Activated CD4-positive, alpha-beta T cell treated with anti-CD3 and anti-CD28 coated beads, Interleukin-10, Interleukin-2, amounts not matched to agents 100 ng/mL and 50 ng/mL, durations not matched to agents 16 hours and 8 hours (primary cell): ENCODE results near the gene GAB2.

Experiments
- DNase-seq: peaks from one replicate; pipeline ENCODE4 v3.0.0-alpha.2; 2020

The GAB2 gene

DNA sequence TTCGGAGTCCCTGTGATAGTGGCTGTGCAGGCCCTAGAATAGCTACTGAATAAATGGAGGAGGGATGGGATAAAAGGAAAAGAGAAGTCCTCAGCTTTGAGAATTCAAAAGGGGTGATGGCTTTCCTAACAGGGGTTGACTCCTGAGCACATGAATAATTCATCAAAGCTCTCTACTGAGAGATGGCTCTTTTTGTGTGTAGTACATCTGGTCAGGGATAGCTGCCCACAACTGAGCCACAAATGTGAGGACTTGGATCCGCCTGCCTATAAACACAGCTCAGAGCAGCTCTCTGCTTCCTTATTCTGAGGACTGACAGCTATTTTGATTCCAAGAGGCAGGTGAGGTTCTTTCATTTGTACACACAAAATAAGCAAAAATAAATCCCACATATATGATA, 146.6 kb downstream of the GAB2 start:
- no peak for DNase-seq

DNA sequence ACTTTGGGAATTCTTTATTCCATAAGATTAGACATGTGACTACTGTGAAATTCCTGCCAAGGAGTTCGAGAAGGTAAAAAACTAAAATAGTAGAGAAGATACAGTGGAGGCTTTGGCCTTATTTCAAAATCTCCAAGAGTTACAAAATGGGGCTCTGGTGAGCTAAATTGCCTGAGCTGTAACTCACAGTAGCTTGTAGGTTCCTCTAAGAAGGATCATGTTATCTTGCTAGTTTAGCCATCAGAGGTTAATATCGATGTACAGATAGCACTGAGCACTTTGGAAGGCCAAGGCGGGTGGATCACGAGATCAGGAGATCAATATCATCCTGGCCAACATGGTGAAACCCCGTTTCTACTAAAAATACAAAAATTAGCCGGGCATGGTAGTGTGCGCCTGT, 147.8 kb downstream of the GAB2 start:
- no peak for DNase-seq

DNA sequence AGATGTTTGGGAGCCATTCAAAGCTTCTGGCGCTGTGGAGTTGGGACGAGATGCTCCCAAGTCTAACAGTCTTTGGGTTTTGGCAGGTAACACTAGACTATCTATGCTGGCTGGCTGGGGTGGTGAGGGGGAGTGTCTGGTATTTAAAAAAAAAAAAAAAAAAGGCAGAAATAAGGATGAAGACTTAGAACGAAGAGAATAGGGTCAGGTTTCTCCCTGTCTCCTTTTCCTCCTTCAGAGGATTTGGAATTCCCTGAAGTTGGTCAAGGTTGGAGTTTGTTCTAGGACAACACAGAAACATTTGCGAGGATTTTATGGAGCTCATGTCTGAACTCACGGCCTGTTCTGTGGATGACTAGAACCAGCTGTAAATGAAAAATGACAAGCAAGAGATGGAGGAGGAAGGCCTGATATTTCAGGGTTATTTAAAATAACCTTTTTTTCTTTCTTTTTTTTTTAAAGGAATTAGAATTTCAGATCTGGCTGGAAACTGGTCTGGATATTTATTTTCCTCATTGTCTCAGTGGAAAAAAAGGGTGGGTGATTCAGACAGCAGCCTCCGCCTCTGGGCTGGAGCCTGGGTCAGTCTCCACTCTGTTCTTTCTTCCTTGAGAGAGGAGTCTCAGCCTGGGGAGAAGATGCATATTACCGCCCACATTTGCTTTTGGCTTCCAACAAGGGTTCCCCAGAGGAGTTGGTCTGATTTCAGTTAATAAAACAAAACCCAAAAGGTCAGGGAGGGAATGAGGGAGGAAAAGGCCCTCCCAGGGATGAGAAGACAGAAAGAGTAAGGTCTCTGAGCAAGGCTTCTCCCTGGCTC, 148.8 kb downstream of the GAB2 start:
- no peak for DNase-seq

DNA sequence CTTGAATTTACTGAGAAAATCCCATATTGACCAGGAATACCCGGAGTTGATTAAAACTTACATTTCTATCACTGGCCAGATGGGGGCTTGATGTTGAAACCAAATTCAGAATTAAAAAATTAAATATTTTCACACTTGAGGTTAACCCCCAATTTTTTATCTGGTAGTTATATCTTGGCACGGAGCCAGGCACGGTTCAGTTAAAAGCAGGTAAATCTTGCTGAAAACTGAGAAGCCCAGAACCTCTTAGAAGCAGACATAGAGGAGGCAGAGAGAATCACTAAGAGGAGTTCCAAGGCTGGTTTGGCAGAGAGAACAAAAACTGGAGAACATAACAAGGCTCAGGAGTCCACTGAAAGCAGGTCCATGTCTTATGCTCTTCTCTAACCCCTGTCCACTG, 151.2 kb downstream of the GAB2 start:
- DNase-seq: no peak

DNA sequence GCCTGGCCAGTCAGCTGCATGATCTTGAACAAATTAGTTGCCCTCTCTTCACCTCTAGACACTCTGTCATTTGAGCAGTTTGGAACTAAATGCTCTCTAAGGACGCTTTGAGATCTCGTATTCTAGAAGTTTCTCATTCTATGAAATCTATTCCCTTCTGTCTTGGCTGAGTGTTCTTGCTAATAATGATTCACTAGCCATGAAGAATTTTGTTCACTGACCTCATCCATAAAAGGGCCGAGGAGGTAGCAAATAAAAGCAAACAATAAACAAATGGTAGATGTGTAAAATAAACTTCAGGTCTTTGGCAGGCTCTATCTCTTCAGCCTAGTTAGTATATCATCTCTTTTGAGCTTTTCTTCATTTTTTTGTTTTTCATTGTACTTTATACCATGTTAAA, 152.3 kb downstream of the GAB2 start:
- no peak for DNase-seq

DNA sequence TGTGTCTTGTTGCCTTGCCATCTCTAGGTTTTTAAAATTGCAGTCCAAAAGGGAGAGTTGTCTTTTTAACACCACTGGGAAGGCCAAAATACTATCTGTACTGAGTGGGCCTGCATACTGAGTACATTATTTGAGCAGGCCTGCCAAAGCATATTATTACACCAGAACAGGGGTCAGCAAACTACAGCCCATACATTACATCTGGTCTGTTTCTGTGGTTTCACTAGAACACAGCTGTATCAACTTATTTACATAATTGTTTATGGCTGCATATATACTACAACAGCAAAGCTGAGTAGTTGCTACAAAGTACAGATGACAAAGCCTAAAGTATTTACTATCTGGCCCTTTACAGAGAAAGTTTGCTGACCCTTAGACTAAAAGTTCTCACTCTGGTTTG, 154.9 kb downstream of the GAB2 start:
- no peak for DNase-seq

DNA sequence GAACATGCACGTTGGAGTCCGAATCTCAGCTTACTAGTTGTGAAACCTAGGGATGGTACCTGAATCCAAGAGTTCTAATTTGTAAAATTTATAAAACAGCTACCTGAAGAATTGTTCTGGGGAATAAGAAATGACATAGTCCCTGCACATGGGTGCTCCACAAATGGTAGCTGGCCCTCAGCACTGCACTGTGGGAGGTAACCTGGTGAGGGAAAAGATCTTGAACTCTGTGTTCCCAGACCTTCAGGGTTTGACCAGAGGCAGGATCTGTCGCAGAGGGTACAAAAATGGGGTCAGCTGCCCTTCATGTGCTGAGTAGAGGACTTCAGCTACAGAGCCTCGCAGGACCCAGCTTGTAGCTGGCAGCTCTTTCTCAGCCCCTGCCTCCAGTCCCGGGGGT, 155.4 kb downstream of the GAB2 start:
- no peak for DNase-seq

DNA sequence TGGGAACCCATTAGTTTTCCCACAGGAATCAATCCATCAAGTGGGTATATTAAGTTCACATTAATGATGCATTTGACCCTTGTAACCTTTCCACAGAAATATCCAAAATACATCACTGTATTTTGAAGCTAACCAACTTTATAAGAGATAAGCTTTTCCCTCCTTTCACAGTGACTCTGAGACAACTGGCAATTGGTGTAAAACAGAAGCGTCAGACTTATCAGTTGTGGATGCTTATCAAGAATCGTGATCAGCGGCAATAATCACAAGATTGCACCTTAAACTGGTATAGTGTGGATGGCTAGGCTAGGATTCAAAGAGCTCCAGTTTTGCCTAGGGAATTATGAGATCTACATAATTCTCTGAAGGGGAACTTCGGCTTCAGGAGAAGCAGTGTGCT, 155.8 kb downstream of the GAB2 start:
- no peak for DNase-seq

DNA sequence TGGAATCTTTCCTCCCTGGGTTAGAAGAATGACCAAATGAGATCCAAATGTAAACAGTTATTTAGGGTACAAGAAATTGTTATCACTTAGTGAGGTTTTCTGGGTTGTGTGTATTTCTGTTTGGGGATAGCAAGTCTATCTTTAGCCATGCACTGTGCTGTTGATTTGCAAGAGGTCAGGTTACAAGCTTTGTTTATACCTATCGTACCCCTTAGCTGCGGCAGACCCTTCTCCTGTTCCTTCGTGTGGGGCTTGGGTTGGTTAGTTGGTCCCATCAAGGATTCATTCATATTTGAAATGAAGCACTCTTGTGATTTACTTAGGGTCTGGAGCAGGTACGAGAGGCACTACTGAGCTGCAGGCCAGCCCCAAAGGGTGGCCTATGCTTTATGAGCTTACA, 156.3 kb downstream of the GAB2 start:
- no peak for DNase-seq

DNA sequence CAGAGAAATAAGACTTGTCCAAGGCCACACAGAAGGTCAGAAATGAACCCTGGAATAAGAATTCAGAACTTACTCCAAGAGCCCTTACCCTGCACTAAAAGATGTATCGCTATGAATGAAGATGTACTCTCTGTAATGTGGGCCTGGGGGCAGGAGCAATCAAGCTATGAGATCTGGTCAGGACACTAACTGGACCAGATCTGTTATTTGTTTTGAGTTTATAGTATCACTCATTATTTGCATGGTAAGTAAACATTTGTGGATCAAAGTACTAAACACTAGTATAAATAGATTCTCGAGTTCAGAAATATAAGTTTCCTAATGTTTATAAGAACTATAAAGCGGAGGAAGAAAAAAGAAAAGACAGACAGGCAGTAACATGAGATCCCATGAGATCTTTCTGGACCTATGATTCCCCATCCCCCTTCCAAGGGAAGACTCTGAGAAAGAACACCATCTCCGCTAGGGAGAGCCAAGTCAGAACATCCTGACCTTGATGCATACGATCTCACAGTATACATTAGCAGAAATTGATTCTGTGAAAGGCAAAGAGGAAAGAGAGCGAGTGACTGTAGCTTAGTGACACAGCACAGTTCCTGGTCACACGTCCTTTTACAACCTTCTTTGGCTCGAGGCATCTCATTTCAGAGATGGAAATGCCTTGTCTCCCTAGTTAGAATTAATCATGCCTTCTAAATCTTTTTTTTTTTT, 157.7 kb downstream of the GAB2 start:
- no peak for DNase-seq

DNA sequence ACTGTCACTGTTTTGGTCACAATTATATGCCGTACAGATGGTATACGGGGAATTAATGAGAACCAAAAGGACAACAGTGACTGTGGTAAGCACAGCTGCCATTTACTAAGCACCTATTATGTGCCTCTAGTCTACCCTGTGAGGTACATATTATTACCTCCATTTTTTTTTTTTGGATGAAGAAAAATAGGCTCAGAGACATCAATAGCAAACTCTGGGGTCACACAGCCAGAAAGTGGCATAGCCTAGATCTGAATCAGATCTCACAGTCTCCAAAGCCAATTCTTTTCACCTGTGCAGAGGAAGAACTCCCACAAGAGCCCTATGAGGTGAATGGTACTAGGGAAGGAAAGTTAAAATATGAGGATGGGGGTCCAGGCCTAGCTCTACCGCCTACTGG, 160.0 kb downstream of the GAB2 start:
- DNase-seq: no peak

DNA sequence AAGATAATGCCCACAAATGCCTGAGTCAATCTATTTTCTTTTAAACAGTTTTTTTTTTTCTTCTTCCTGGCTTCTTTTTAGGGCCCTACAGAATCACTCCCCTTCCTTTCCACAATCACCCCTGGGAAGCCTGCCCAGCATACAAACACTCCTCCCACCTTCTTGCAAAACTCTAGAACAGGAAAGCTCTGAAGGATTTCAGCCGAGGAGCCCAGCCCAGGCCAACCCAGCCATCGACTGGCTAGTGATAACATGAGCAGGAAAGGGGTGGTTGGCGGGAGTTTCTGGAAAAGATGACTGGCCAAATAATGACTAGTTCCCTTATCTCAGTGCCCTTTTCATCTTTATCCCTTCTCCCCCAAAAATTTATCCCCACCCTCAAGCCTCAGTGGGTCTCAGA, 160.7 kb downstream of the GAB2 start:
- DNase-seq: no peak

DNA sequence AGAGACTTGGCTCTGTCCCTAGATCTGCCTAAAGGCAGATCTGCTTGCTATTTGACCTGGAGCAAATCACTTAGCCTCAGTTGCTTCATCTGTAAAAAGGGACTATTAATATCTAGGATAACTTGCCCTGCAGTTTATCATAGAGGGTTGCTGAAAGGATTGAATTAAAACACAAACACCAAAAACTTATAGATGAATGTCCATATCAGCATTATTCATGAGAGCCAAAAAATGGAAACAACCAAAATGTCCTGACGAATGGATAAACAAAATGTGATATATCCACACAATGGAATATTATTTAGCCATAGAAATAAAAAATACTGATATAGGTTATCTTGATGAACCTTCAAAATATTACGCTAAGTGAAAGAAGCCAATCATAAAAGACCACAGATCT, 161.7 kb downstream of the GAB2 start:
- no peak for DNase-seq

DNA sequence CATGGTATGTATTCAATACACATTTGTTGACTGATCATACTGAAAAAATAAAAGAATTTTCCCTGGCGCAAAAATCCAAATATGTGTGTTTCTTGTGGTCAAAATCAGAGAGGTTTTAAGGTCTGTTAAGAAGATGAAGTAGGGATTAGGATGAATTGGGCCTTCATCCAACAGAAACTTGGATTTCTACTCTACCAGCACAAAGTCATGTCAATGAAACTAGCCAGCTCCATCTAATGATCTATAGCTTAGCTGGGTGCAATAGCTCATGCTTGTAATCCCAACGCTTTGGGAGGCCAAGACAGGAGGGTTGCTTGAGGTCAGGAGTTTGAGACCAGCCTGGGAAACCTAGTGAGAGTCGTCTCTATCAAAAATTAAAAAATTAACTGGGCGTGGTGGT, 163.4 kb downstream of the GAB2 start:
- DNase-seq: no peak

DNA sequence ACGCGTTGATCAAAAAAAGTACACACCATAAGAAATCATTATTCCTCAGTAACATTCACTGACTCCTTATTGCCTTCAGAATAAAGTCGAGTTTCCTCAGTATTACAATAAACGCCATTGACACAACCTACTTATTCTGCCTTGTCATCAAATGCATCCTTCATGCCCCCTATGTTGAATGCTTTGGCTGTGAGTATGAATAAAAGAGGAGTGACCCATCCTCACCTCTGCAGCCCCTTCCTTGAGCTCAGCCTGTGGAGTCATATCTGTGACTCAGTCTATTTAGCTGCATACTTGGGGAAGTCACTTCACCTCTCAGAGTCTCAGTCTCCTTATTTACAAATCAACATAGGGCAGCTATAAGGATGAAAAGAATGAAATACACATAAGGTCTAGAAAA, 163.8 kb downstream of the GAB2 start:
- no peak for DNase-seq

DNA sequence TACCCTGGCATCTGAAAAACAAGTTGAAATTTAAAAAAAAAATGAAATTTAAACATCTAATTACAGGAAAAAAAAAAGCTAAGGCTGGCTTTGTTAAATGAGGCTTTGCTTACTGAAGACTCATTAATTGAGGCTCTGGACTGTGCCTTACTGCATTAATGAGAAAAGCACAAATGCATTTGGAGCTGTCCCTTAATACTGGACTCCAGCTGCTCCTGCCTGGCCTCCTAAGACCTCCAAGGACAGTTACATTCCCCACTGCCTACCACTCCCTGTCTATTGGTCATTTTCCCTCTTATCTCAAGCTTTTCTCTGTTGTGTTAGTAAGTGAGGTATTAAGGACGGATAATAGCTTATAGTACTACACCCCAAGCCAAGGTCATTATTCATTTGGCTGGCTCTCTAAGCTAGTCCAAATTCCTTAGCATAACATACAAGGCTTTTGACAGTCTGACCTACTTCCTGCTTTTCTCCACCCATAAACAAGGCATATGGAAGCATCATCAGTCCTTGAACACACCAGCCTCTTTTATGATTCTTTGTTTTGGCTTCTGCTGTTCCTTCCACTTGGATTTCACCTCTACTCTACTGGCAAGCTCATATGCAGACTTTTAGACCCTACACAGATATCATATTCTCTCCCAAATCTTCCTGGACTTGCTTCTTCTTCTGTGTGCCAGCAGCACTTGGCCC, 166.4 kb downstream of the GAB2 start:
- no peak for DNase-seq

DNA sequence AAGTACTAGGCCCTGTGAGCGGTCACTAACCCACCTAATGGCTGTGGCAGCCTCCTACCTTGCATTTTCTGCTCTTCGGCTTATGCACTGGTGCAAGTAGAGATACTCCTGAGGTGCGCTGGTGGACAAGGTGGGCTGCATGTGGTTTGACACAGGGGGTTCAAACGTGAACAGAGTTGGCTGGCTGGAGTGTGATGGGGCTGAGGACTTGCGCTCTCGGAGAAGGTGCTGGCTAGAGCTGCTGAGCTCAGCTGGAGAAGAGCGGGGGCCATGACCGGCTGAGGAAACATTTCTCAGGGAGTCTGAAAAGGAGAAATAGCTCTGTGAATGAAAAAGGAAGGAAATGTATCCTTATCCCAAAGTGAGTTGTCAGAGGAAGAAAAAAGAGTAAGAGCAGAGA, 167.5 kb downstream of the GAB2 start:
- DNase-seq: no peak

DNA sequence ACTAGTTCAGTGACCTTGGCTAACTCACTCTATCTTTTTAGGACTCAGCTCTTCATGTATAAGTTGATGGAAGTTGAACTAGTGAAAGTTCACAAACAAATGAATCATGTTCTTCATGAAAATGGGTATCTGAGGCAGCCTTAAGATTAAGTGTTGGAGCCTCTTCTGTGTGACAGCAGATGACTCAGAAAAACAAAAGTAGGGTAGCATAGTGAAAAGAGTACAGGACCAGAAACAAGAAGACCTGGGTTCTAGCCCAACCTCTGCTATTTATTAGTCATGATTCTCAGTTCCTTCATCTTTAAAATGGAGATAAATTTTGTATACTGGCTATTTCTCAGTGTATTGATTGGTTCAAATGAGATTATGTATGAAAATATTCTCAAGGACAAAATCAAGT, 168.7 kb downstream of the GAB2 start:
- peak; percentile 18 for DNase-seq

DNA sequence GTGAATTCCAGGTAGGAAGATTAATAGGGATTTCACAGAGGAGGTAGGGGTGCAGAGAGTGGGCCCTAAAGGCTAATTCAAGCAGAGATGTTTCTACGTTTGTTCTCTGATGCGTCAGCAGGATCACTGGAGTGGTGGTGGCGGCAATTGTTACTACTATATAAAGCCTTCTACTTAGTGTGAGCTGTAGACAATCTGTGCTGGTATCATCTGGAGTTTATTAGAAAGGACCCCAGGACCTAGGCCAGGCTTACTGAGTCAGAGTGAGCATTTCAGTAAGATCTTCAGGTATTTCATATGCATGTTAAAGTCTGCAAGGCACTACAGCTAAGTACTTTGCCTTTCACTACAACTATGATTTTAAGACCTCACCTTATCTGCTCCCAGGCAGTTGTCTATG, 169.4 kb downstream of the GAB2 start:
- no peak for DNase-seq

DNA sequence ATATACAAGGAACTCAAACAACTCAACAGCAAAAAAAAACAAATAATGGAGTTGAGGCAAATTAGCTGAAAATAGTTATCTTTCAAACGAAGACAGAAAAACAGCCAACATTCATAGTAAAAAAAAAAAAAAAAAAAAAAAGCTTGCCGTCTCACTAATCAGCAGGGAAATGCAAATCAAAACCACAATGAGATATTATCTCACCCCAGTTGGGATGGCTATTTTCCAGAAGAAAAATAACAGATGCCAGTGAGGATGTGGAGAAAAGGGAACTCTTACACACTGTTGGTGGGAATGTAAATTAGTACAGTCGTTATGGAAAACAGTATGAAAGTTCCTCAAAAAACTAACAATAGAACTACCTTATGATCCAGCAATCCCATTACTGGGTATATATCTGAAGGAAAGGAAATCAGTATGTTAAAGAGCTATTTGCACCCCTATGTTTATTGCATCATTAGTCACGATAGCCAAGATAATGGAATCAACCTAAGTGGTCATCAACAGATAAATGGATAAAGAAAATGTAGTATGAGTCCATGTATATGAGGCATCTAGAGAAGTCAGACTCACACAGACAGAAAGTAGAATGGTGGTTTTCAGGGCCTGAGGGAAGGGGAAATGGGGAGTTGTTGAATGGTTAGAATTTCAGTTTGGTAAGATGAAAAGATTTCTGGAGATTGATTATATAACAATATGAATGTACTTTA, 172.9 kb downstream of the GAB2 start:
- DNase-seq: no peak

DNA sequence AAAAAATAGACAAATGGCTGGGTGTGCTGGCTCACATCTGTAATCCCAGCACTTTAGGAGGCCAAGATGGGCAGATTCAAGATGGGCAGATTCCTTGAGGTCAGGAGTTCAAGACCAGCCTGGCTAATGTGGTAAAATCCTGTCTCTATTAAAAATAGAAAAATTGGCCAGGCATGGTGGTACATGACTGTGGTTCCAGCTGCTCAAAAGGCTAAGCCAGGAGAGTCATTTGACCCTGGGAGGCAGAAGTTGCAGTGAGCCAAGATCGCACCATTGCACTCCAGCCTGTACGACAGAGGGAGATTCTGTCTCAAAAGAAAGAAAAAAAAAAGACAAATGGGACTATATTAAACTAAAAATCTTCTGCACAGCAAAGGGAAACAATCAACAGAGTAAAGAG, 173.5 kb downstream of the GAB2 start:
- DNase-seq: no peak

DNA sequence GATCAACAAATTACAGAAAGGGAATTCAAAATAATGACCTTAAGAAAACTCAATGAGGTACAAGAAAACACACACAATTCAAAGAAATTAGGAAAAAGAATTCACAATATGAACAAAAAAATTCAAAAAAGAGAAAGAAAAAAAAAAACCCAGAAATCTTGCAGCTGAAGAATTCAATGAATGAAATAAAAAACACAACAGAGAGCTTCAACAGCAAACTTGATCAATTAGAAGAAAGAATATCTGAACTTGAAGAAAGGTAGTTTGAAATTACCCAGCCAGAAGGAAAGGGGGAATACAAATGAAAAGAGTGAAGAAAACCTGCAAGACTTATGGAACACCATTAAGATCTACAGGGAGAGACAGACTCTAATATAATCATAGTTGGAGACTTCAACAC, 176.1 kb downstream of the GAB2 start:
- DNase-seq: no peak

DNA sequence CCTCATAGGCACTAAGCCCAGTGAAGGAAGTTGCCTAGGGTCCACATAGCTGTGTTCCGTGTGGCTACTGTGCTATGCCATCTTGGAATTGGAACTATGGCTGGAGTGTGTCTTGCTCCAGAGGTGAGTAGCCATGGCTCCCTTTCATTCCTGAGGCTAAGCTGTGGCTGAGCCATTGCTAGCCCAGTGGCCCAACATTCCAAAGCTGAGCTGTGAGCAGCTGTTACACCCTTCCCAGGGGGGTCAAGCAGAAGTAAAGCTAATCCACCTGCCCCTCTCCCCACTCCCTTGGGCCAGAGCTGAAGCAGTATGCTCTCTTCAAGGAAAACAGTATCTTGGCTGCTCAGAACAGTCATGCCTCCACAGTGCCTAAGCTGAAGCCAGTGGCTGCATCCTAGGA, 177.8 kb downstream of the GAB2 start:
- no peak for DNase-seq
